ENCODE results near the gene HPCAL1.

HPCAL1 gene

DNA sequence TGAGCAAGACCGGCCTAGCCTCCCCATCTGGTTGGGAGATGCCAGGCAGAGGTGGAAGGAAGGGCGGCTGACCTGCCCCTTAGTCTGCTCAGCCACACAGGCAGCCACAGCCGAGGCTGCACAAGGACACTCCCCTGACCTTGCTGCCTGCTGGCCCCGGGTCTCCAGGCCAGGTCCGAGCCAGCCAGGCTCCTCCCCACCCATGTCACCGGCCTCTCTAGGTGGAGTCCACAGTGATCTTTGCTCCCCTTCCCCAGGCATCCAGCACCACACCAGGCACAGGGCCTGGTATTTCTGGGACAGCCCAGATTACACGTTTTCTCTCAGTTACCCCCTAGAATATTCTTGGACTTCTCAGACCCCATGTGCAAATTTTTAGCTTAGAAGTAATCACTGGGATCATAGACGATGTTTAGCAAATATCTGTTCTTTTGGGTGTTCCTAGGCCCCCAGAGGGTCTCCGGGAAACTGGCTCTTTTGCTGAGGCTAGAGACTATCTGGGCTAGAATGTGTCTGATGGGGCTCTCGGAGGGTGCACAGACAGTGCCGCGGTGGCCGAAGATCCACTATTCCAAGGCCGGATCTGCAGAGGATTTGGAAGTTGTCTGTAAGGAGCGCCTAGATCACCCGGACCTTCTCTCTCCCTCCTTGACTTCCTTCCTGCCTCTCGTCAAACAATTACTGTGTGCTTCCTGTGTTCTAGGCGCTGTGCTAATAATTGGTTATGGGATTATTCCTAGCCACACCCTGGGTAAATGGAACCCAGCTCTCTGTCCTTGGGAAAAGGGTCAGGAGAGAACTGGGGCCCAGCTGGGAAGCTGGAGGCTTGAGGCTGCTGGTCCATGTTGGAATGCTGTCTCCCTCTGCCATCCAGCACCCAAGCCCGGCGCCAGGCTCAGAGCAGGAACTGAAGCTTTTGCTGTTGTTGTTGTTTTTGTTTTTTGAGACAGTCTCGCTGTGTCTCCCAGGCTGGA is 98.6 kb downstream of the HPCAL1 start:
- DNase-seq = no peak

DNA sequence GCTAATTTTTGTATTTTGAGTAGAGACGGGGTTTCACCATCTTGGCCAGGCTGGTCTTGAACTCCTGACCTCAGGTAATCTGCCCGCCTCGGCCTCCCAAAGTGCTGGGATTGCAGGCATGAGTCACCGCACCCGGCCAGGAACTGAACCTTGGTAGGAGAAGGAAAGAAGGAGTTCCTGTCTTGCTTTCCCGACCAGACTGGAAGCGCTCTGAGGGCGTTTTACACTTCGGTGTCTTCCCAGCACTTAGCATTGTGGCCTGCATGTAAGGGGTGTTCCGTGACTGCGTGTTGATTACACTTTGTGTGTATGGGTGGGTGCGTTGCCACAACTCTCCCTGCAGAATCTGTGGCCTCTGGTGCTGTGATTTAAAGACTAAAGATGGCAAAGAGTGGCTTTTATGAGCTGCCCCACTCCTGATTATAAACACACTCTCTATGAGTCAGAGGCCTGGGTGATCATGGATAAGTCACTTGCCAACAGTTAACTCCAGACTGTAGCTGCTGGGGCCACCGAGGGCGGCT is 99.4 kb downstream of the HPCAL1 start:
- DNase-seq = no peak

DNA sequence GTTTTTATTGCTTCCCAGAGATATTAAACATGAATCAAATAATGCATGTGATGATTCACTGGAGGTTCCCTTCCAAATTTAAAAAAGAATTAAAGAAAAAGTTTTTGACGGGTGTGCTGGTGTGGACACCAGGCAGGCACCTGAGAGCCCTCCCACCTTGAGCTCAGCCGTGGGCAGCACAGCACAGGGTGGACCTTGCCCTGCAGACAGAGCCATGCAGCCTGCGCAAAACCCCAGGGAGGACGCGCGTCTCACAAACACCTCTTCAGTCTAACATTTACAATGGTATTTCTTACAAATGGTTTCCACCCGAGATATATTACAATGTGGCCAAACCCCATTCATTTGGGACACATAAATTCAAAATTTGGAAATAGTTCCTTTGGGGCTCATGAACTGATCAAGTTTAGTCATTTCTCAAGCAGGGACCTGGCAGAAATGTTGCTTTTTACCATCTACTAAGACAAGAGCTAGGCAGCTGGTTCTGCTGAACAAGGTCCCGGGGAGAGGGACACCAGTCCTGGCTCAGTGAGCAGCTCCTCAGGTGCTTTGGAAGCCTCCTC is 100.0 kb downstream of the HPCAL1 start:
- DNase-seq = no peak

DNA sequence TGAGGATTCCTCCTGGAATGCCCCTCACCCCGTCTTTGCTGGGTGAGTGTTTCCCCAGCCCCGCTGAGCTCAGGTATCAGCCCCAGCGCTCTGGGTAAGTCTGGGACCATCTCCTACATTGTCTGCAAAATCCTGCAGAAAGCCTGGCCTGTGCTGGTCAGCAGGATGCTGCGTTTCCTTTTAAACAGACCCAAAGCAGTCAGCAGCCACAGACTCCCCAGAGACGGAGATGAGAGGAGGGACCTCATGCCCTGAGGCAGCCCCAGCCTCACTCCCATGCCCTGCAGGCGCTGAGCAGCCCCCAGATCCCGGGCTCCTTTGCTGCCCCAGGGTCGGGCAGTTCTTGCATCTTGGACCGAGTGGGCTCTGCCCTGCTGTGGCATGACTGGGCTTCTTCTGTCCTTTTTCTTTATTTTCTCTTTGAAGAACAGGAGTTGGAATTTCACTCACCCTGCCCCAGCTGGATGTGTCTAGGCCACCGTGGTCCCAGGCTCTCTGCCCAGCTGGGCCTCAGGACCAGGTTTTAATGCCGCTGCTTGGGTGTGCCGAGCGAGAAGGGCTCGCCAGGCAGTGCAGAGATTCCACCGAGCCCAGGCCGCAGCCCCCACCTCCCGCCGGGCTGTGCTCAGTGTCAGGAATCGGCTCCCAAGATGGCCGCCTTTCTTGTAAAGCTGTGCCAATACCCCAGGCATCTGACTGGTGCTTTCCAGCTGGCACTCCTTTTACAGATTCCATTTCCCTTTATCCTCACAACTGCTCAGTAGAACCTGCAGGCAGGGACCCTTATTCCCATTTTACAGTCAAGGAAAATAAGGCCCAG is 101.8 kb downstream of the HPCAL1 start:
- peak in 24 of 58 donors; percentile 8 to 60 (median 28) for DNase-seq

DNA sequence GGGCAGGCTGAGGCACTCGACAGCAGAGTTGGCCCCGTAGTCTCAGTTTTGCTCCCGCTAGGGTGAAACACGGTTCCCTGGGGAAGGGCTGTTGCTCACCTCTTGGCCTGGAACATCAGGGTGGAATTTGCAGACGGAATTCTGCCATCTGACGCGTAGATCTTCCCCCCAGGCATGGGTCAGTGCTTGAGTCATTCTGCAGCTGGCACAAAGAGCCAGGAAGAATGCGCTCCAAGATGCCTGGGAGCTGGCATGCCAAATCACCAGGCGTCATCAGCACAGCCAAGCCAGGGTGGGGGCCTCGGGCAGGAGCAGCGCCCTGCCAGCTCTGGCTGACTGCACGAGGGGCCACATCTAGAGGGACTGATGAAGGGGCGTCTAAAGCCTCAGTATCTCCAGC is 102.7 kb downstream of the HPCAL1 start:
- DNase-seq = peak in 39 of 58 donors; percentile 11 to 76 (median 31)

DNA sequence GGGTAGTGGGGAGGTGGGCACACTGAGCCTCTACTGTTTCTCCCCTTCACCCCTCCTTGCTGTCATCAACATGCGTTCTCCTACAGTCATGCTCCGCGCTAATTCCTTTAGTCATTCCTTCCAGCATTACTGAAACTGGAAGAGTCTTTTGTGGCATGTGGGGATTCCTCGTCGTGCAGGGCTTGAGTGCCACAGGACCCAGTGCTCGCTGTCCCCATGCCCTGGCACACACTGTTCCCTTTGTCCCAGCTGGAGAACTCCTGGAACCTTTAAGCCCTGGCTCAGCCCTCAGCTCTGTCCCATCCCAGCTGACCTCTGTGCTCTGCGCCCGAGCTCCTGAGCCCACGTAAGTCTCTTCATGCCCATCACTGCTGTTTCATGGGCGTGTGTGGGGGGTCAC is 103.3 kb downstream of the HPCAL1 start:
- DNase-seq = peak in 2 of 58 donors; percentile 25 to 34

DNA sequence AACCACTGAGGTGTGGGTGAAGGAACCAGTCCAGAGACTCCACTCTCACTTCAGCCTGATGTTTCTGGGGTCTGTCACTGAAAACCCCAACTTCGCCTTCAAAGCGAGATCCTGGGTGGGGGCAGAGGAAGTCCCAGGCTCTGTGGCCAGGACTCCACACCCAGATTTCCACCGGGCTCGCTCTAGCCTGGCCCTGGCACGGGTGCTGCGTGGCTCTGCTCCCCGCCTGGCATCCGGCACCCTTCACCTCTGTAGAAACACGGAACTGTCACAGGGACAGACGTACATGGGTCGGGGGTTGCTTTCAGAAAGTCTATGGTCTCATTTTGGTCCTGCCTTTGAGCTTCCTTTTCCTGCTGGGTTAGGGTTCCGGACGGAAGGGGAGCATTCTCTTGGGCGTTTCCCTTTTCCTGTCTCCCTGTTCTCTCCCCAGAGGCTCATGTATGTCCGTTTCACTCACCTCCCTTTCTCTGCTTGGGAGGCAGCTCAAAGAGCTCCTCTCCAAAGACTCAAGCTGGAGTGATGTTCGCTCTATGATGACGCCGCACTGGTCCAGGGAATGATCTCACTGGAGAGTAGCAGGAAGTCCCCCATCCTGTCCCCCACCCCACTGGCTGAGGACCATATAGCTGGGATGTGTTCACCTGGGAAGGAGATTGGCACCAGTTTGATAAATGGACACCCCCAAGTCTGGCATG is 103.9 kb downstream of the HPCAL1 start:
- DNase-seq = no peak

DNA sequence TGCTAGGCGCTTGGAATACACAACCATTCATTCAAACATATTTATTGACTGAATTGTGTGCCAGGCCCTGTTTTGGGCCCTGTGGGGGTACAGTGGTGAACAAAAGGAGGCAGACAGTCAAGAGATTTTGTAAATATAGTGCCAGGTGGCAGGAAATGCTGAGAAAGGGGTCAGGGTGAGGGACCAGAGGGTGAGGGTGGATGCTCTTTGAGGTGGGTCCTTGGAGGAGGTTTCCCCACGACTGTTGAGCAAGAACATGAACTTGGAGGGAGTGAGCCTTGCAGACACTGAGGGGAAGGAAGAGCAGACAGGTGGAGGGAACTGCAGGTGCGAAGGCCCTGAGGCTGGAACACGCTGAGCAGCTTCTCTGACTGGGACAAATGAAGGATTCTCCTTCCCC is 104.7 kb downstream of the HPCAL1 start:
- DNase-seq = no peak

DNA sequence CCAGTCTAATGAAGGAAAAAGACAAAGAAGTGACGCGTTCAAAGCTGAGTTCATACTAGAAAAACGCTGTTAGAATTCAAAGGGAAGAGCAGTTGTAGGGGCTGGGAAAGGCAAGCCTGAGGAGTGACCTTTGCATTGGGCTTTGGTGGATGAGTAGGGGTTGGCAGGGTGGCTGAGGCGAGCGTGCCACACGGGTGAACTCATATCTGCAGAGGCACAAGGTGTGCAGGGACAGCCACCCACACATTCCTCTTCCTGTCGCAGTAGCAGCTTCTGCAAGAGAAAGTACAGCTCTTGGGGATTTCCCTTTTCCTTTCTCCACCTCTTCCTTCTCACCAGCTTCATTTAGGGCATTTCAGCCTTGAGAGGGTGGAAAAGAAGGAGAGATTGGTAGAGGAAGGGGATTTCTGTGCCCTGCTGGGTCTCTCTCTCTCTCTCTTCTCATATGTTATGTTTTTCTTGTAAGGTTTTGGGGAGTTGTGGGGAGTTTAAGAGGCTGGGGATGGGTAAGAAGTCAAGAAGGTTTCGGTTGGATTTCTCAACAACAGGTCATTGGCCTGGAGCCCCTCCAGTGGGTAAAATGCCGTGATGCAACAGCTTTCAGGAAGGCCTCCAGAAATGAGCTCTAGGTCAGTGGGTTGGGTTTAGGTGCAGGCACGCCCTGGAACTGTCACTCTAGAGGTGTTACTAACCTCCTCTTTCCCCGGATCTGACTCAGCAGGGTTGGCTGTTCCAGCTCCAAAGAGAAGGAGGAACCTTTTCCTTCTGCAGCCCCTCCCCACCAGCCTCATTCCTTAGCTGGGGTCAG is 105.3 kb downstream of the HPCAL1 start:
- peak in 2 of 58 donors; percentile 9 to 13 for DNase-seq

DNA sequence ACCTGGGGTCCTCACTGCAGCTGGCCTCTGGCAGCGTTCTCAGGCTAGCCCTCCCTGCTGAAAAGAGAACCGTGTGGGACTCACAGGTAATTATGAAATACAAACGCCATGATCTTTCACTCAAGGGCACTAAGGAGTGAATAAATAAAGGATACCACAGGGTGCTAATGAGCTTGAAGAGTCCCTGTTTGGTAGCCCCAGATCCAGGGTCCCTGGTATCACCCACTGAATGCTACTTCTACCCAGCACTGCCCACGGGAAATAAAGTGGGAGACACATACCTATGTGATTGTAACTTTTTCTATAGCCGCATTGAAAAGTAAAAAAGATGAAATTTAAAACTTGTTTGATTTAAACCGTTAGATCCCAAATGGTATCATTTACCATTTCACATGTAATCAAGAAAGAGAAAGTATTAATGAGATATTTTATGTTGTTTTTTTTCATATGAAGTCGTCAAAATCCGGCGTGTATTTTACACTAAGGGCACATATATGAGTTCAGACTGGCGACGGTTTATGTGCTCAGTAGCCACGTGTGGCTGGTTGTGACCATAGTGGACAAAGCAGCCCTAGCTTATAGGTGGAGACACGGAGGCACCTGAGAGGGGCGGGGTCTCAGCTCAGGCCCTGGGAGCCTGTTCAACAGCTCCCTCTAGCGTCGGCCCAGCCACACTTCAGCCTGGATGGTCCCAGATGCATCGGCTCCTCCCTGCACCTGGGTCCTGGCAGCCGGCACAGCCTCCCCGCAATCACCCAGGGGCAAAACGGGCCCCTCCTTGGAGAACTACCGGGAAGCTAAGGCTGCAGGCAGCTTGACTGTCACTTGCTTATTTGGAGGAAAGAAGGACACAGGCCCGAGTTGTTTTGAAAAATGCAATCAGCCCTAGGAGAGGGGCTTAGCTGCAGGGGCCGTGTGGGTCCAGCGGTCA is 106.2 kb downstream of the HPCAL1 start:
- DNase-seq = peak in 53 of 58 donors; percentile 6 to 74 (median 43)

DNA sequence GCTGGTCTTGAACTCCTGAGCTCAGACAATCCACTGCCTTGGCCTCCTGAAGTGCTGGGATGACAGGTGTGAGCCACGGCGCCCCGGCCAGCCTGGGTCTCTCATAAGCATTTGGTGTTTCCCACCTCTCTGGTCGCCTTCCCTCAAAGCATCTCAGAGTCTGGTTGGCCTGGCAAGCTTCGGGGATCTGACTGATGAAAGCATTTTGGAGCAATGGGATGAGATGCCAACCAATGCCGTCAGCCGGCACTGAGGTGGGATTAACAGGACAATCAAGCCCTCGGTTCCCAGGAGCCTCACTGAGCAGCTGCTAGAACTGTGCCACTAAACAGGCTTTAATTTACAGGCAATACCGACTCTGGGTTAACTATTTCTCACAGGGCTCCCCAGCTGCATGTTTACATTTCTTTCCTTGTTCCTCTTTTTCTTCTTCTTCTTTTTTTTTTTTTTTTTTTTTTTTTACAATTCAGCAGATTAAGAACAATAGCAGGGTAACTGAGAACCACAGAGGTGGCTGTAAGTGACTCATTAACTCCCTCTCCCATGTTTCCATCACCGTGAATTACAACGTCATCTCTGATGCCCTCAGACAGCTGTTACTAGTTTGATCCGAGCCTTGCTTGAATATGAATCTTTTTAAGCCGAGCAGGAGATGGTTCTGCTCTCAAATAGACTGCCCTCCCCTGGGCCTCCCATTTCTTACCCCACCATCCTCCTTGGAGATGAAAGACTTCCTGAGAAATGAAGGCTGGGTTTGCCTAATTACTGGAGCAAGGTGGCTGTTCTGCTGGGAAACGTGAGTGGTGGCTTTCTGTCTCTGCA is 107.5 kb downstream of the HPCAL1 start:
- DNase-seq = no peak

DNA sequence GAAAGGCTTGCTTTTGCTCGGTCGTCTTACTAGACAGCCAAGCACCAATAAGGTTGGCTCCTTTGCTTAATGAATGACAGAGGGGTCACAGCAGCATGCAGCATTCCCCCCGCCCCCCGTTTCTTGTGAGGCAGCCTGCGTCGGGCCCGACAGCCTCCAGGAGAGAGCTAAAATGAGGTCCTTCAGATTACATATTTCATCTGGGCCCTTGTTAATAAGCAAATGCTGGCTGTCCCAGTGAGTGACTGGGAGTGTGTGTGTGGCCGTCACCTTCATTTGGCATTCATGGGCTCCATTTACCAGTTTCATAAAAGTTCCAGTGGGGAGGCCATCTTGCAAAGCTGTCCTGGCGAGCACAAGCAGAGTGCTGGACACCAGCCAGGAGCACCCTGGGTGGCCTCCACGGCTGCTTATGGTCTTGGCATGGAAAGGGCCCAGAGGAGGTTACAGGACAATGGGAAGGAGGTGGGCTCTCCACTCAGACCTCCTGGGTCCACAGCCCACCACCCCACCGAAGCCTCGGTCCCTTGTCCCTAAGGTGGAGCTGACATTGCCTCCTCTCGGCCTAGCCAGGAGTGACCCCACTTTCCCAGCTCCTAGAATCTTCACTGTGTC is 108.2 kb downstream of the HPCAL1 start:
- no peak for DNase-seq

DNA sequence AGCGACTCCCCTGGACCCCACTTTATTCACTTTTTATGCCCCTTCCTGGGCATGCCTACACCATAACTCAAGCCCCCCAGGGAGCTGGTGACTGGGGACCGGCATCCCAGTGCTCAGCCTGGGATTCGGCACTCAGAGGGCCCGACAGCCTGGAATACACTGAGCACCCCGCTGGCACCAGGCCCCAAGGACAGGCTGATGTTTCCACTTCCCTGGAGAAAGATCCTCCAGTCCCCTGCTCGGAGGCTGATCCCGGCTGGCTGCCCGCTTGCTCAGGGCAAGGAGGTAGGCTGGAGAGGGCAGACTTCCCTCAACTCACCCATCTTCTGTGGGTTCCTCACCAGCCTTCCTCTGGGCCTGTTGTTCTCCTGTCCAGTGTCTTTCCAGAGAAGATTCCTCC is 108.9 kb downstream of the HPCAL1 start:
- DNase-seq = no peak

DNA sequence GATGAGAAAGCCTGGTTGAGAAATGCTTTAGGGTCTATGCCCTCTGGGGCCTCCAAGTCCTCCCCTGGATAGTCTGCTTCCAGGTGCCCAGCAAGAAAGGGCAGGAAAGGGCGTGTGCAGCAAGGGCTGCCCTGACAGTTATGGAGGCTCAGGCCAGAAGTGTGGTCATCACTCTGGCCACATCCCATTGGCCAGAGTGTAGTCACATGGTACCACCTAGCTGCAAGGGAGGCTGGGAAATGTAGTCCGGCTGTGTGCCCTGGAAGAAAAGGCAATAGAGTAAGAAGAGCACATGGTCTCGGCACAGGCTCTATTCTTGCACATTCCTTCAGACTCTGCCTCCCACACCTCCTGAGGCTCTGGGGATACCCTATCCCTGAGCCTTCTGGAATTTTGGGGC is 109.7 kb downstream of the HPCAL1 start:
- DNase-seq = peak in 4 of 58 donors; percentile 7 to 38 (median 16)

DNA sequence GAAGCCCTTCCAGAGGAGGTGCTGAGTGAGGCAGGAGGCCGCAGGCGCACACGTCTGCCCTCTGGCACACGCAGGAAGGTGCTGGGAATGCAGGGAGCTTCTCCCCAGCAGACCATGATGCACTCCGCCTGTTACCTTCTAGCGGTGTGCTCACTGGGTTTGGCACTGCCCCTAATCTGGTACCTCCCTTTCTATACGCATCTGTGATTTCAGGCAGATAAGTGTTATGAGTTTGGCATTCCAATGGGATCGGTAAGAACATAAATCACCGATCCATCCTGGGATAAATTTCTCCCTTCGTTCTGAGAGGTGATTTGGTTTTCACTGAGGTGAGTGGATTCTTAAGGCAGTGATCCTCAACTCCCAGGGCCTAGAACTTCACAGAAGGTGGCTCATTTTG is 110.8 kb downstream of the HPCAL1 start:
- no peak for DNase-seq

DNA sequence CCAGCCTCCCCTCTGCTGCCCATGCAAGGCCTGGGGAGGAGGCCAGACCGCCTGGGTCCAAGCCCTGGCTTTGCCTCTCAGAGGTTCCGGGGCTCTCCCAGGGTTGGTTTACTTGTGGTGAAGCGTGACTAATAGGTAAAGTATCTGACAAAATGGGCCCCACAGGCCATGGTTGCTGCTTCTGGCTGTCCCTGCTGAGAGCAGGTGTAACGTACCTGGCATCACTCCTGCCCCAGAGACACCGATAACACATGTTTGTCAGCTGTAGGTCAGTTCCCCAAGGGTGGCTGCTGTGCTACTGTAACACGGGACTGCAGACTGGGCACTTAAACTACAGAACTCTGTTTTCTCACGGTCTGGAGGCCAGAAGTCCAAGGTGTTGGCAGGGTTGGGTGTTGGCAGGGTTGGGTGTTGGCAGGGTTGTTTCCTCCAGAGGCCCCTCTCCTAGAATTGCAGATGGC is 111.3 kb downstream of the HPCAL1 start:
- peak in 2 of 58 donors; percentile 16 to 25 for DNase-seq

DNA sequence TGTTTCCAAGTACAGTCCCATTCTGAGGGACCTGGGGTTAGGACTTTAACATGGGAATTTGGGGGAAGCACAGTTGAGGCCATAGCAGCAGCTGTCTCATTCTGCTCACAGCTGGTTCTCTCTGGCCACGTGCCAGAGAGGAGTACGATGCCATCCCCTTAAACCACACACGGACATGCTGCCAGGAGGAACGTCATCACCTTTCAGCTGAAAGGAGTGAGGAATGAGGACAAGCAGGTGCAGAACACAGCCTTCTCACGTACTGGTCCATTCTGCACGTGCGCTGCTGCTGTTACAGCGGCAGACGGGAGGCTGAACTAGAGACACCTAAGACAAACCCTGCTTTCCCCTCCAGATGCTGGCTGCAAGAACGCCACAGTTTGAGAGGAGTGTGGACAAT is 111.9 kb downstream of the HPCAL1 start:
- DNase-seq = no peak
